Measurements from ENCODE around the gene NRTN. TPM values are rescaled to one million over a fixed set of nuclear protein-coding genes. Genes with fewer than 3 reads are reported as not detected.

The NRTN gene
- total and polyA plus RNA-seq, 2 of the 13 experiments (the other 11 are each of a cell fraction or from before 2014, with no cell fraction given) = 4.1 to 5.3 TPM

DNA sequence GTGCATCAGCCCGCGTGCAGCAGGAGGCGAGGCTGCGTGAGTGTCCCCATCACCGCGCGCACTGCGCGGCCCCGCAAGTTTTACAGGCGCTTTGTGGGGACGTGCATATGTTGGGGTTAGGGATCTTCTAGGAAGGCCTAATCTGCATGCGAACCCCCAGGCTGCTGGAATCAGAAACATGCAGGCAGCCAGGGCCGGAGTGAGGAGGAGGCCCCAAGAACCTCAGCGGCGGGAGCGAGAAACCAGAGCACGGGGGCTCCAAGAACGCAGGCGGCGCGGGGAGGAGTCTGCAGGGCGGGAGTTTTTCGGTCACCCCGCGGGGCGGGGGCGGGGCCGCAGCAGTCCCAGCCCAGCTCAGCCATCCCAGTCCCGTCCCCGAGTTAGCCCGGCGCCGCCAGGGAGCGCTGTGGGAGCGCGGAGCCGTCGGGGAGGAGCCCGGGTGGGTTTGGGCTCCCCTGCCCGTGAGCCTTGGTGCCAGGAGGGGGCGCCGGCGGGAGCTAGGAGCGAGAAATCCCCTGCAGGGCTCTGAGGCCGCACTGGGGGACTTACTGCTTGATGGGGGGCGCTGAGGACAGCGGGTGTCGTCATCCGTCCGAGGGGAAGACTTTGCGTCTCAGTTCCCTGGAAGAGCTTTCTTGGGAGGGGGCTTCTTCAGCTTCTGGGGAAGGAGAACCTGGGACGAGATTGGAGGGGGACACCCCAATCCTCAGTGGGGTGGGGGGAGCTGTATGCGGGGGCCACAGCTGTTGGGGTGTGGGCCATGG is 933 bp upstream of the NRTN start (continued):
- TF ChIP-seq BORCS8-MEF2B (CRISPR knock-in tag; IDR thresholded peaks at IDR 0.05) = peak; percentile 80; the same call in 1 of the 2 replicates
- no peak for TF ChIP-seq HNF4A (CRISPR knock-in tag; IDR thresholded peaks at IDR 0.05)
- peak; percentile 86 for TF ChIP-seq HDAC1 (CRISPR knock-in tag; IDR thresholded peaks at IDR 0.05)
- peak; percentile 60; the same call in 1 of the 2 replicates for TF ChIP-seq ZNF224 (CRISPR knock-in tag; IDR thresholded peaks at IDR 0.05)
- TF ChIP-seq ARNTL (CRISPR knock-in tag; IDR thresholded peaks at IDR 0.05) = peak; percentile 71
- TF ChIP-seq, protein P1, sequence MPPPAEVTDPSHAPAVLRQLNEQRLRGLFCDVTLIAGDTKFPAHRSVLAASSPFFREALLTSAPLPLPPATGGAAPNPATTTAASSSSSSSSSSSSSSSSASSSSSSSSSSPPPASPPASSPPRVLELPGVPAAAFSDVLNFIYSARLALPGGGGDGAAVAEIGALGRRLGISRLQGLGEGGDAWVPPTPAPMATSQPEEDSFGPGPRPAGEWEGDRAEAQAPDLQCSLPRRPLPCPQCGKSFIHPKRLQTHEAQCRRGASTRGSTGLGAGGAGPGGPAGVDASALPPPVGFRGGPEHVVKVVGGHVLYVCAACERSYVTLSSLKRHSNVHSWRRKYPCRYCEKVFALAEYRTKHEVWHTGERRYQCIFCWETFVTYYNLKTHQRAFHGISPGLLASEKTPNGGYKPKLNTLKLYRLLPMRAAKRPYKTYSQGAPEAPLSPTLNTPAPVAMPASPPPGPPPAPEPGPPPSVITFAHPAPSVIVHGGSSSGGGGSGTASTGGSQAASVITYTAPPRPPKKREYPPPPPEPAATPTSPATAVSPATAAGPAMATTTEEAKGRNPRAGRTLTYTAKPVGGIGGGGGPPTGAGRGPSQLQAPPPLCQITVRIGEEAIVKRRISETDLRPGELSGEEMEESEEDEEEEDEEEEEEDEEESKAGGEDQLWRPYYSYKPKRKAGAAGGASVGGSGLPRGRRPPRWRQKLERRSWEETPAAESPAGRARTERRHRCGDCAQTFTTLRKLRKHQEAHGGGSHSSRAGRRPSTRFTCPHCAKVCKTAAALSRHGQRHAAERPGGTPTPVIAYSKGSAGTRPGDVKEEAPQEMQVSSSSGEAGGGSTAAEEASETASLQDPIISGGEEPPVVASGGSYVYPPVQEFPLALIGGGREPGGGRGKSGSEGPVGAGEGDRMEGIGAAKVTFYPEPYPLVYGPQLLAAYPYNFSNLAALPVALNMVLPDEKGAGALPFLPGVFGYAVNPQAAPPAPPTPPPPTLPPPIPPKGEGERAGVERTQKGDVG (CRISPR knock-in tag; IDR thresholded peaks at IDR 0.05; ENCODE audit: borderline replicate concordance) = 0 out of 2 replicates have a peak, but pooled peaks have one; percentile 63
- TF ChIP-seq ZKSCAN1 (IDR thresholded peaks at IDR 0.05; ENCODE audit: low read length) = no peak
- TF ChIP-seq SOX6 (IDR thresholded peaks at IDR 0.05) = no peak
- TF ChIP-seq SOX6 (CRISPR knock-in tag; IDR thresholded peaks at IDR 0.05) = peak; percentile 65
- TF ChIP-seq TCF7 (IDR thresholded peaks at IDR 0.05; ENCODE audit: low read depth) = no peak
- TF ChIP-seq ZNF329 (CRISPR knock-in tag; IDR thresholded peaks at IDR 0.05; ENCODE audit: low read depth) = 0 out of 2 replicates have a peak, but pooled peaks have one; percentile 45
- TF ChIP-seq, protein P2, sequence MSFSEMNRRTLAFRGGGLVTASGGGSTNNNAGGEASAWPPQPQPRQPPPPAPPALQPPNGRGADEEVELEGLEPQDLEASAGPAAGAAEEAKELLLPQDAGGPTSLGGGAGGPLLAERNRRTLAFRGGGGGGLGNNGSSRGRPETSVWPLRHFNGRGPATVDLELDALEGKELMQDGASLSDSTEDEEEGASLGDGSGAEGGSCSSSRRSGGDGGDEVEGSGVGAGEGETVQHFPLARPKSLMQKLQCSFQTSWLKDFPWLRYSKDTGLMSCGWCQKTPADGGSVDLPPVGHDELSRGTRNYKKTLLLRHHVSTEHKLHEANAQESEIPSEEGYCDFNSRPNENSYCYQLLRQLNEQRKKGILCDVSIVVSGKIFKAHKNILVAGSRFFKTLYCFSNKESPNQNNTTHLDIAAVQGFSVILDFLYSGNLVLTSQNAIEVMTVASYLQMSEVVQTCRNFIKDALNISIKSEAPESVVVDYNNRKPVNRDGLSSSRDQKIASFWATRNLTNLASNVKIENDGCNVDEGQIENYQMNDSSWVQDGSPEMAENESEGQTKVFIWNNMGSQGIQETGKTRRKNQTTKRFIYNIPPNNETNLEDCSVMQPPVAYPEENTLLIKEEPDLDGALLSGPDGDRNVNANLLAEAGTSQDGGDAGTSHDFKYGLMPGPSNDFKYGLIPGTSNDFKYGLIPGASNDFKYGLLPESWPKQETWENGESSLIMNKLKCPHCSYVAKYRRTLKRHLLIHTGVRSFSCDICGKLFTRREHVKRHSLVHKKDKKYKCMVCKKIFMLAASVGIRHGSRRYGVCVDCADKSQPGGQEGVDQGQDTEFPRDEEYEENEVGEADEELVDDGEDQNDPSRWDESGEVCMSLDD (CRISPR knock-in tag; IDR thresholded peaks at IDR 0.05; ENCODE audit: borderline replicate concordance) = no peak
- no peak for TF ChIP-seq ZNF749 (CRISPR knock-in tag; IDR thresholded peaks at IDR 0.05; ENCODE audit: borderline replicate concordance)
- TF ChIP-seq, protein P3, sequence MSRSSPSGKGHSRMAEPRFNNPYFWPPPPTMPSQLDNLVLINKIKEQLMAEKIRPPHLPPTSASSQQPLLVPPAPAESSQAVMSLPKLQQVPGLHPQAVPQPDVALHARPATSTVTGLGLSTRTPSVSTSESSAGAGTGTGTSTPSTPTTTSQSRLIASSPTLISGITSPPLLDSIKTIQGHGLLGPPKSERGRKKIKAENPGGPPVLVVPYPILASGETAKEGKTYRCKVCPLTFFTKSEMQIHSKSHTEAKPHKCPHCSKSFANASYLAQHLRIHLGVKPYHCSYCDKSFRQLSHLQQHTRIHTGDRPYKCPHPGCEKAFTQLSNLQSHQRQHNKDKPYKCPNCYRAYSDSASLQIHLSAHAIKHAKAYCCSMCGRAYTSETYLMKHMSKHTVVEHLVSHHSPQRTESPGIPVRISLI (CRISPR knock-in tag; IDR thresholded peaks at IDR 0.05; ENCODE audit: borderline replicate concordance) = peak; percentile 57; the same call in 1 of the 2 replicates
- TF ChIP-seq, protein P4, sequence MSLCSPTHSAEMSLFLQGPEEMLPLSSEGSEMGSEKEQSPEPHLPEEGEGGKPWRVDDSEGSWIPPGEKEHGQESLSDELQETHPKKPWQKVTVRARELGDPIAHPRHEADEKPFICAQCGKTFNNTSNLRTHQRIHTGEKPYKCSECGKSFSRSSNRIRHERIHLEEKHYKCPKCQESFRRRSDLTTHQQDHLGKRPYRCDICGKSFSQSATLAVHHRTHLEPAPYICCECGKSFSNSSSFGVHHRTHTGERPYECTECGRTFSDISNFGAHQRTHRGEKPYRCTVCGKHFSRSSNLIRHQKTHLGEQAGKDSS (CRISPR knock-in tag; IDR thresholded peaks at IDR 0.05; ENCODE audit: borderline replicate concordance, low read depth) = no peak; the same call in 1 of the 2 replicates
- TF ChIP-seq SP5 (CRISPR knock-in tag; IDR thresholded peaks at IDR 0.05; ENCODE audit: borderline replicate concordance, low read depth) = peak; percentile 42; the same call in 1 of the 2 replicates
- peak; percentile 45; the same call in 1 of the 2 replicates for TF ChIP-seq KAT8 (CRISPR knock-in tag; IDR thresholded peaks at IDR 0.05)
- TF ChIP-seq, protein P5, sequence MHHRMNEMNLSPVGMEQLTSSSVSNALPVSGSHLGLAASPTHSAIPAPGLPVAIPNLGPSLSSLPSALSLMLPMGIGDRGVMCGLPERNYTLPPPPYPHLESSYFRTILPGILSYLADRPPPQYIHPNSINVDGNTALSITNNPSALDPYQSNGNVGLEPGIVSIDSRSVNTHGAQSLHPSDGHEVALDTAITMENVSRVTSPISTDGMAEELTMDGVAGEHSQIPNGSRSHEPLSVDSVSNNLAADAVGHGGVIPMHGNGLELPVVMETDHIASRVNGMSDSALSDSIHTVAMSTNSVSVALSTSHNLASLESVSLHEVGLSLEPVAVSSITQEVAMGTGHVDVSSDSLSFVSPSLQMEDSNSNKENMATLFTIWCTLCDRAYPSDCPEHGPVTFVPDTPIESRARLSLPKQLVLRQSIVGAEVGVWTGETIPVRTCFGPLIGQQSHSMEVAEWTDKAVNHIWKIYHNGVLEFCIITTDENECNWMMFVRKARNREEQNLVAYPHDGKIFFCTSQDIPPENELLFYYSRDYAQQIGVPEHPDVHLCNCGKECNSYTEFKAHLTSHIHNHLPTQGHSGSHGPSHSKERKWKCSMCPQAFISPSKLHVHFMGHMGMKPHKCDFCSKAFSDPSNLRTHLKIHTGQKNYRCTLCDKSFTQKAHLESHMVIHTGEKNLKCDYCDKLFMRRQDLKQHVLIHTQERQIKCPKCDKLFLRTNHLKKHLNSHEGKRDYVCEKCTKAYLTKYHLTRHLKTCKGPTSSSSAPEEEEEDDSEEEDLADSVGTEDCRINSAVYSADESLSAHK (CRISPR knock-in tag; IDR thresholded peaks at IDR 0.05; ENCODE audit: borderline replicate concordance) = no peak
